NAMALWA (cell line): ENCODE results near the gene CCDC124.

ENCODE experiments used
- DNase-seq: peaks from one replicate; pipeline ENCODE4 v3.0.0-alpha.2; 2015; ENCODE audit warnings: low spot score

The CCDC124 gene

DNA sequence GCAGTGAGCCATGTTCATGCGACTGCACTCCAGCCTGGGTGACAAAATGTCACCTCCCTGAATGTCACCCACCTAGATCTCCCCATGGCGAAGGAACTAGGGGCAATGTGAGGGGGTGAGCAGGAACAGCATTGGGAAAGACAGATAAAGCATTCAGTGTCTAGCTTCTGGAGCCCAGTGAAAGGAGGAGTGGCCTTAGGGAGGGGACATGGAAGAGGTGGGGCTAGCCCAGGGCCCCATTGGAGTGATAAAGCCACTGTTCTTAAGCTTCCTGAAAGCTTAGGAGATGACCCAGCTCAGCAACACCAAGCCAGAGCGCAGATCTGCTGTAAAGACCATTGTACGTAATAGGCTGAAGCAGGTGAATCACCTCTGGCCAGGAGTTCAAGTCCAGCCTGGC lies 21.1 kb downstream of the CCDC124 start:
- DNase-seq: no peak

DNA sequence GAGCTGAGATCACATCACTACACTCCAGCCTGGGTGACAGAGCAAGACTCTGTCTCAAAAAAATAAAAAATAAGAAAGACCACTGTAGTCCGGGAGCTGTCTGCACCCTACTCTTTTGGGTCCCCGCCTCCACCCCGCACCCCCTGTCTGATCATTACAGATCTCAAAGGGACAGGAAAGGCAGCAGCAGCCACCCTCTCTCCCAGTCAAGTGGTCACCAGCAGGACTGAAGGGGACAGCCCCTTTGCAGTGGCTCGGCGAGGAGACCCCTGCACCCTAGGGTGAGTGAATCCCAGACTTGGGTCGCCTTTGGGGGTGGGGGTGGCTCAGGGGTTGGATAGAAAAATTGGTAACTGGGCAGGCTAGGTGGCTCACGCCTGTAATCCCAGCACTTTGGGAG lies 21.6 kb downstream of the CCDC124 start:
- no peak for DNase-seq

DNA sequence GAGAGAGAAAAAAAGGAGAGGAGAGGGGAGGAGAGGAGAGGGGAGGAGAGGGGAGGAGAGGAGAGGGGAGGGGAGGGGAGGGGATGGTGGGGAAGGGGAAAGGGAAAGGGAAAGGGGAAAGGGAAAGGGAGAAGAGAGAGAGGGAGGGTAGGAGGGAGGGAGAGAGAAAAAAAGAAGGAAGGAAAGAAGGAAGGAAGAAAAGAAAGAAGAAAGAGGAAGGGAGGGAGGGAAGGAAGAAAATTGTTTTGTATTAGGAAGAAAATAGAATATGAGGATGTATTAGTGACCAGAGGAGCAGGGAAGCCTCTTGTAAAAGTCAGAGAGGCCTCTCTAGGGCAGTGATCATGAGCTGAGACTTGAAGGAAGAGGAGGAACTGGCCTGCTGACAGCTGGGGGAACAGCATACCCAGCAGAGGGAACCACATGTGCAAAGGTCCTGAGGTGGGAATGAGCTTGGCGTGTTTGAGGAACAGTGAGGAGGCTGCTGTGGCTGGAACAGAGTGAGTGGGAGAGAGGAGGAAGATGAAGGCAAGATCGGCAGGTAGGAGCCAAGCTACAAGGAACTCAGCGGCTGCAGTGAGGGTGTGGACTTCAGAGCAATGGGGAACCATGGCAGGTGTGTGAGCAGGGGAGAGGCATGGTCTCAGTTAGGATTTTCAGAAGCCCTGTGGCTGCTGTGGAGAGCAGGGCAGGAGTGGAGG lies 24.5 kb downstream of the CCDC124 start:
- DNase-seq: no peak

DNA sequence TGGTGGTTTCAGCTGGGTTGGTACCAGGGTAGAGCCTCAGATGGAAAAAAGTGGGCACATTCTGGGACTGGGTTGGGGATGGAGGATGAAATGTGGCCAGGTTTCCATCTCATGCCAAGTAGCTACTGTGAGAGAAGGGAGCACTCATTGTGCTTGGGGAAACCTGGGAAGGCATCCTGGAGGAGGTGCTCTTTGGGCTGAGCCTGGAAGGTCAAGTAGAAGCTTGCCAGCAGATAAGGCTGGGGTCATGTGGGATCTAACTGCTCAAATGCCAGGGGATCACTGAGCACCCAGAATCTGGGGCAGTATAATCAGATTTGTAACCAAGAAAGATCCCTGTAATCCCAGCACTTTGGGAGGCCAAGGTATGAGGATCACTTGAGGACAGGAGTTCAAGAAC lies 25.1 kb downstream of the CCDC124 start:
- DNase-seq: no peak

DNA sequence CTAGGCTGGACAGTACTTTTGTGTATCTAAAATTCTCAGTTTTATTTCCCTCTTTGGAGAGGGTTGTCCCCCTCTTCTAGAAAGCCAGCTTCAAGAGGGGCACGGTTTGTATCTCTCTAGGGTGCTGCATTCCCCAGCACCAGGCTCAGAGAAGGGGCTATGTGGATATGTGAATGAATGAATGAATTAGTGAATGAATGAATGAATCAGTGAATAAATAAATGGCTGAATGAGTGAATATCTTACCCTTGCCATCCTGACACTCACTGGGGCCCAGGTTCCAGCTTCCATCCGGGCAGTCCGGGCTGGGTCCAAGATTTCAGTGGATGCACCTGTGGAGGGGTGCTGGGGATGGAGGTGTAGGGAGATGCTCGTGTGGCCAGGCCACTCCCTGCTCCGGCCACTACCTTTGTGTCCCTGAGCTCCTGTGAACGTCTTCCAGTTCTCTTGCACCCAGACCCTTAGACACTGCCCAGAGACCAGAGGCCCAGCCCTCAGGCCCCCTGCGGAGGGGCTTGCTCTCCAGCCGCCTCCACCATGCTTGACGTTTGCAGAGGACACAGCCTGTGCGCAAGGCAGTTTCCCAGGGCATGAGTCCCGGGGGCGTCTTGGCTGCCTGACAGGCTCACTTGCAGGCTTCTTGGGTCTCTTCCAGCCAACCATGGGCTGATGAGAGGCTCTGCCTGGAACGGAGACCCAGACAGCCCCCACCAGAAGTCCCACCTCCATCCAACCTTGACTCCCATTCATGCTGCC lies 31.3 kb downstream of the CCDC124 start:
- no peak for DNase-seq

DNA sequence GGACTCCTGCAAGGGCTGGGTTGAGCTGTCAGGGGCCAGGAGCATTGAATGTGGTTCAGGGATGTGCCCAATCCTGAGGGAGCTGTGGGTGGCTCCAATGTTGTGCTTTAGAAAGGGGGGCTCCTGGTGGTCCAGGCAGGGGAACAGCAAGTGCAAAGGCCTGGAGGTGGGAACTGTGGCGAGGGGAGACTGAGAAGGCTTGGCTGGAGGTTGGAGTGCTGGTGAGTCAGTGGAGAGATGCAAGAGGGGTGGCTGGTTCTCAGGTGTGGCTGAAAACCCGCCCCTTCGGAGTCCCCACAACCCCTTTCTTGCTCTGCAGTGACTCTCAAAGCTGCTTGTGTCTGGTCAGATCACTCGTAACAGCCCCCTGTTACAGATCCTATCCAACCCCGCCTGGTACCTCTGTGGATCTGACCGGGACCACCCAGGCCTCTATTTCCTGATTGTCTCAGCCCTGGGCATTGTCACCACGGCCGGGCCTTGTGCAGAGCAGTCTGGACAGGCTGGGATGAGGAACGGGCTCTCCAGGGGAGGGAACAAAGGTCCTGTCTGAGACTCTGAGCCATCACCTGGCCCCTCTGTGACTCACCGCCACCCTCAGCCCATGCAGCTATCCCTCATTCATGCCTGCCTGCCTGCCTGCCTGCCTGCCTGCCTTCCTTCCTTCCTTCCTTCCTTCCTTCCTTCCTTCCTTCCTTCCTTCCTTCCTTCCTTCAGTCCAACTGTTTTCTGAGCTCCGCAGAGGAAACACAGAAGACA lies 32.7 kb downstream of the CCDC124 start:
- no peak for DNase-seq

DNA sequence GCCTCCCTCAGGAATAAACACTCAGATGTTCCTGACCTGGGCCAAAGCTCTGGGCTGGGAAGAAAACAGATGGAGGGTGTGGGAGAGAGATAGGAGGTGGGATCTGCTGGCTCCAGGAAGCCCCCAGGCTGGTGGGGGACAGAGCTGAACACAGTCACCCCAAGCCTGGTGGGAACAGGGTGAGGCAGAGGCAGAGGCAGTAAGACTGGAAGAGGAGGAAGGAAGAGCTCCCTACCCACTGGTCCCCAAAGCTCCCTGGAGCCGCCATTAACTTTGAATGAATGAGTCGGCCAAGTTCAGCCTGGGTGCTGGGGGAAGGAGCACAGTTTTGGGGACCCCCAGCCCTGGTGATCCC lies 33.3 kb downstream of the CCDC124 start:
- DNase-seq: no peak

DNA sequence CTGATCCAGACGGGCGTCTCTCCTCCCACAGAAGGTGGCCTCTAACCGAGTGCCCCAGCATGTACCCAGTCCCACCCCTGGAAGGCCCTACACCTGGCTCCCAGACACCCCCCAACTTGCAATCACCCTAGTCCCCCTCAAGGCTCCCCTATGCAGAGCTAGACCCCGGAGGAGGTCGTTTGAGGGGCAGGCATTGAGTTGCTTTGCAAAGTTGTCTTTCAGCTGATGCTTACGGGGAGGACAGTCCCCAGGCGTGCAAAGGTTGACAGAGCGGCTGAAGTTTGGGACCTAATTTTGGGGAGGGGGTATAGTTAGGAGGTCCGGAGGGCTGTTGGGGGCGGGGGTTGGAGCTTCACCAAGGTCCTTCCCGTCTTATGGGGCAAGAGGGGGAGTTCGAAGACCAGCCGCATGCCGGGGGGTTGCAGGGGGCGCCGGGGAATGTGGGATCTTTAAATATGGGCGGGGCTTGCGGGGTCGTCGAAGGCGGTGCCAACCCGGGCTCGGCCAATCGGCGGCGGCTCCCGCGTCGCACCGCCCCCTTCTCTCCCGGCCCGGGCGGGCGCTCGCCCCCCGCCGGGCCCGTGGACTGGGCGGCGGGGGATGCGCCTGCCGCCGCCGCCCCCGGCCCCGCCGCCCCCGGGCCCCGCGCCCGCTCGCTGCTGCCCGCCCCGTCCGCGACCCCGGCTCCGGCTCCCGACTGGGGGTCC lies 33.9 kb downstream of the CCDC124 start, which contains the start of gene KCNN1:
Gene KCNN1 (plus strand): TSS at position 558 of the 707 bp plus-strand sequence. CDS start 6,782 bp downstream, outside the sequence.
- DNase-seq: peak; percentile 46

DNA sequence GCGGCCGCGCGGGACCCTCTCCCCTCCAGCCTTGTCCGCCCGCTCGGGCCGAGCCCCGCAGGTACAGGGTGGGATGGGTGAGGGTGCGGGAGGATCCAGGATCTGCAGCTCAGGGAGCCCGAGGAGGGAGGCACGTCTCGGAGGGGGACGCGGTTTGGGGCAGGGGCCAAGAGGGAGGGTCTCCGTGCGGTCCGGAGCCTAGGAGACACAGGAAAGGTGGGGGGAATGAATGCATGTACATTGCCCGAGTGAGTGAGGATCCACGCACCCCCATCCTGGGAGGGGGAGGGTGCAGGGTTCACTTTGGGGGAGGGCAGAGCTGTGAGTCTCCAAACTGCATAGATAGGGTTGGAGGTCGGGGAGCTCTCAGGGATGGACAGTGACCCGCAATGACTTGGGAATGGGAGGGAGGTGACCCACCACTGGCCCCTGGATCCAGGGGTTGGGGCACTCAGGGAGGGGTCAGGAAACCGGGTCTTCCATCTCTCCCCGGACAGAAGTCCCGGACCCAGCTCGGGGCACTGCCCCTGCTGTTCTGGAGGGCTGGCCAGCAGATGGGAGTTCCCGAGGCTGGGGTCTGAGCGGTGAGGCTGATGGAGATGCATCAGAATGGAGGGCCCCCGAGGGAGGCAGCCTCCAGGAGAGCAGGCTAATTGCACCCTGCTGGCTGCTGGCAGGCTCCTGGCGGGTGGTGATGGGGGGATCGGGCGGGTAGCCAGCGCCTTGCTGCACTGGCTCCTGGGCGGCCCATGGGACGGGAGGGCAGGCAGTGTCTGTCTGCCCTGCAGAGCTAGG lies 34.6 kb downstream of the CCDC124 start:
- DNase-seq: no peak

DNA sequence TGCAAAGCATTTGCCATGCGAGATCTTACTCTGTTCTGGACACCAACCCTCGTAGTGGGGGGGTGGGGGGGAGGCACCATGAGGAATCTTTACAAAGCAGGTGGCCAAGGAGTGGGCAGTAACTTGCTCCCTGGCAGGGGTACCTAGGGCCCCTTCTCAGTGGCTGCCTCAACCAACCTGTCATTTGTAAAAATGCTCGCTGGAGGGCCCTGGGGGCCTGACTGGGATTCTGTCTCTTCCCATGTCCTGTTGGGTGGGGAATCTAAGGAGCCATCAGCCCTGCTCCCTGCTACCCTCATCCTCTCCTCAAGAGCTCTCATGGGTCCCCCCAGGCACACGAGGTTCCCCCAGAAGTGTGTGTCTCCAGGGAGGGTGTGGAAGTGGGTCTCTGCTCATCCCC lies 35.5 kb downstream of the CCDC124 start:
- DNase-seq: no peak

DNA sequence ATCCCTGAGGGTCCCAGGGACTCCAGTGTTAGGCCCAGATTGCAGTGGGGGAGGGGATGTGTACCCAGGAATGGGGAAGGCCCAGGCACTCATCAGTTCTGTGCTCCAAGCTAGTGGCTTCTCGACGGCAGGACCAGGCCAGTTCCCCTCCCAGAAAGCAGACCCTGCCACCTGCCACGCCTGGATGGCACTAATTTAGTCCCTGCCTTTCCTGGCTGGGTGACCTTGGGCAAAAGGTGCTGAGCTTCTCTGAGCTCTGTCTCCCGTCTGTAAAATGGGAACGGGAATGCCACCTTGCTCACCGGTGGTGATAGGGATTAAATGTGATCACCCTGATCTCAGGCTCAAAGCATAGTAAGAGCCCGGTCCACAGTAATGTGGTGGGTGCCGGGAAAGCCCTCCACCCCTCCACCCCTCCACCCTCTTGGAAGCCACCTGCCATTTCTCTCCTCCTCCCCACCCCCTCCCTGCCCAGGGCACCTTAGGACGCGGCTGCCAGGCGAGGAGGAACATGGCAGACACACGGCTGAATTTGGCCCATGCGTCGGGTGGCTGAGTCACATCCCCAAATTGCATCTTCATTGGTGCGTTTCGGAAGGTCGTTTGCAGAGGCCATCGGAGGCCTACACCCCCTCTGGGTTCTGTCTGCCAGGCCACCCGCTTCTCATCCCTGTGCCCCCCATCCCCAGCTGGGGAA lies 36.4 kb downstream of the CCDC124 start:
- DNase-seq: no peak

DNA sequence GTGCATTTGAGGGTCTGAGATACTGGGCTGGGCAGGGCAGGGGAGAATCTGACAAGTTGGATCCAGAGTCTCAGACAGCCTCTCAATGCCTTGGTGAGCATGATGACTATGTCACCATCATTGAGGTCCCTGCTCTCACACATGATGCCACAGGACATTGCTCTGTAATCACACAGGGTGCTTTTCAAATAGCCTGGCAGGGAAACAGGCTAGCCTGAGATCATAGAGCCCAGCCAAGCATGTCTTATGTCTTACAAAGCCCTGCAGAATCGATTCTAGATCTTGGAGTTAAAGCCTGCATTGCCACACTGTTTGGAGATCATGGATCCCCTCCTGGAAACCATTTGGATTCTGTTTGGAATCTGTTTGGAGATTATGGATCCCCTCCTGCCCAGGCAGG lies 39.4 kb downstream of the CCDC124 start:
- DNase-seq: peak; percentile 27

DNA sequence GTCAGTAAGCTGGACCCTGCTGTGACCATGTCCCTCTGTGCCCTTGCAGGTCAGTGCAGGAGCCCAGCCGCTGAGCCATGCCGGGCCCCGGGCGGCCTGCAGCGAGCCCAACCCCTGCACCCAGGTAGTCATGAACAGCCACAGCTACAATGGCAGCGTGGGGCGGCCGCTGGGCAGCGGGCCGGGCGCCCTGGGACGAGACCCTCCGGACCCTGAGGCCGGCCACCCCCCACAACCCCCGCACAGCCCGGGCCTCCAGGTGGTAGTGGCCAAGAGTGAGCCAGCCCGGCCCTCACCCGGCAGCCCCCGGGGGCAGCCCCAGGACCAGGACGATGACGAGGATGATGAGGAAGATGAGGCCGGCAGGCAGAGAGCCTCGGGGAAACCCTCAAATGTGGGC lies 40.9 kb downstream of the CCDC124 start:
- no peak for DNase-seq

DNA sequence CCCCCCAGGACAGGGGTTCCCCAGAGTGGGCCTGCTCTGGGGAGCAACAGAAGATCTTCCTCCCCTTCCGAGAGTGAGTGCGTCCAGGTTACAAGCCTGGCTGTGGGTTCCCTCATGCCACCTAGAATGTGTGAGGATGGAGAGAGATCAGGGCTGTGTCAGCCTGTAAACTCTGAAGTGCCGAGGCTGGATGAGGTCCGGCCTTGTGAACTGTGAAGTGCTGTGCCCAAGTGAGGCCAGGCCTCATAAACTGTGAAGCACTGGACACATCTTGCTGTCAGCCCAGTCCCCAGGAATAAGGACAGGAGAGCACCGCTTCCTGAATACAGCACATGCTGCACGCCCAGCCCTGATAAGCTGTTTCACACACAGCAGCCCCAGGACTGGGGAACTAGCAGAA lies 41.7 kb downstream of the CCDC124 start:
- DNase-seq: no peak

DNA sequence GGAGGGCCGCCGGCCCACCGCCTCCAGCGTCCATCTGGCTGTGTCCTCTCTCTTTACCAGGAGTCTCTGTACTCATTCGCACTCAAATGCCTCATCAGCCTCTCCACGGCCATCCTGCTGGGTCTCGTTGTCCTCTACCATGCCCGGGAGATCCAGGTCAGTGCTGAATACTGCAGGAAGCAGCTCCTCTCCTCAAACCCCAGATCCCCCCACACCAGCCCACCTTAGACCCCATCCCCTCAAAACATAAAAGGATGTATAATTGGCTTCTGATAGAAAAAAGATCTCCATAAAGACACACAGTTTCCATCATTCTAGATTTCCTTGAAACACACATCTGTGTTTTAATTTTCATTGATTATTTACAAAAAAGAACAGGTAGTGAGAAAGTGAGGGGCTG lies 42.2 kb downstream of the CCDC124 start:
- no peak for DNase-seq

DNA sequence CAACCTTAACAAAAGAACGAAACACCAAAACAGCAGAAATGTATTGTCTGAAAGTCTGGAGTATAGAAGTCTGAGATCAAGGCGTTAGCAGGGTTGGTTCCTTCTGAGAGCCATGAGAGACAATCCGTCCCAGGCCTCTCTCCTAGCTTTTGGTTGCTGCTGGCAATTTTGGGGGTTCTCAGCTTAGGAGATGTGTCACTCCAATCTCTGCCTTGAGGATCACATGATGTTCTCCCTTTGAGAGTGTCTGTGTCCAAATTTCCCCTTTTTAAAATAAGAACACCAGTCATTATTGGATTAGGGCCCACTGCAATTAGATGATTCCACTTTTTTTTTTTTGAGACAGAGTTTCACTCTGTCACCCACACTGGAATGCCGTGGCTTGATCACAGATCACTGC lies 44.2 kb downstream of the CCDC124 start:
- DNase-seq: no peak

DNA sequence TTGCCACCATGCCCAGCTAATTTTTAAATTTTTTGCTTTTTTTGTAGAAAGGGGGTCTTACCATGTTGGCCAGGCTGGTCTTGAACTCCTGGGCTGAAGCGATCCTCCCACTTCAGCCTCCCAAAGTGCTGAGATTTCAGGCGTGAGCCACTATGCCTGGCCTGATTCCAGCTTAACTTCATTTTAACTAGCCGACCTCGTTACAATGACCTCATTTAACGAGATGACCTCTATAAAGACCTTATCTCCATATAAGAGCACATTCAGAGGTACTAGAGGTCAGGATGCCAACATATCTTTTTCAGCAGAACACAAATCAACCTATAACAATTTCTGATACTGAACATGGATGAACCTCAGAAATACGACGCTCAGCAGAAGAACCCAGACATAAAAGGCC lies 44.7 kb downstream of the CCDC124 start:
- no peak for DNase-seq

DNA sequence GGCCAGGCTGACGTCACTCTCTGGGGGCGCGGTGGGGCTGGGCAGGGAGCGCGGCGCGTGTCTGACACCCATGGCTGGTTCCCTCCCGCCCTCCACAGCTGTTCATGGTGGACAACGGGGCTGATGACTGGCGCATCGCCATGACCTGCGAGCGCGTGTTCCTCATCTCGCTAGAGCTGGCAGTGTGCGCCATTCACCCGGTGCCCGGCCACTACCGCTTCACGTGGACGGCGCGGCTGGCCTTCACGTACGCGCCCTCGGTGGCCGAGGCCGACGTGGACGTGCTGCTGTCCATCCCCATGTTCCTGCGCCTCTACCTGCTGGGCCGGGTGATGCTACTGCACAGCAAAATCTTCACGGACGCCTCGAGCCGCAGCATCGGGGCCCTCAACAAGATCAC lies 48.8 kb downstream of the CCDC124 start:
- no peak for DNase-seq

DNA sequence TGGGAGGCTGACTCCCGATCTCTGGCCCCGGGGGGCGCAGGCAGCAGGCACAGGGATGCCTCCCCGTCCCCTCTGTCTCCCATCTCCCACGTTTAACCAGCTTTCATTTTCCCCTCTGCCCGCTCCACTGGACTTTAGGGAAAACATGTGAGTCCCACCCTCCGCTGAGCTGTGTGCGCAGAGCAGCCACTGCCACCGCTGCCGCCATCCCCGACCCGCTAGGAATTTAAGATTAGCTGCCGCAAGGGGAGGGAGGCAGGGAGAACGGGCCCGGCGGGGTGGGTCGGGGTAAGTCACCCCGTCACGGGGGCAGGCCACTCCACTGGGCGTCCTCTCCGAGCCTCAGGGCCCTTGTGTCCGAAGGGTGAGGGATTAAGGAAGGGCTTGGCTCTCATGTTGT lies 49.6 kb downstream of the CCDC124 start:
- no peak for DNase-seq

DNA sequence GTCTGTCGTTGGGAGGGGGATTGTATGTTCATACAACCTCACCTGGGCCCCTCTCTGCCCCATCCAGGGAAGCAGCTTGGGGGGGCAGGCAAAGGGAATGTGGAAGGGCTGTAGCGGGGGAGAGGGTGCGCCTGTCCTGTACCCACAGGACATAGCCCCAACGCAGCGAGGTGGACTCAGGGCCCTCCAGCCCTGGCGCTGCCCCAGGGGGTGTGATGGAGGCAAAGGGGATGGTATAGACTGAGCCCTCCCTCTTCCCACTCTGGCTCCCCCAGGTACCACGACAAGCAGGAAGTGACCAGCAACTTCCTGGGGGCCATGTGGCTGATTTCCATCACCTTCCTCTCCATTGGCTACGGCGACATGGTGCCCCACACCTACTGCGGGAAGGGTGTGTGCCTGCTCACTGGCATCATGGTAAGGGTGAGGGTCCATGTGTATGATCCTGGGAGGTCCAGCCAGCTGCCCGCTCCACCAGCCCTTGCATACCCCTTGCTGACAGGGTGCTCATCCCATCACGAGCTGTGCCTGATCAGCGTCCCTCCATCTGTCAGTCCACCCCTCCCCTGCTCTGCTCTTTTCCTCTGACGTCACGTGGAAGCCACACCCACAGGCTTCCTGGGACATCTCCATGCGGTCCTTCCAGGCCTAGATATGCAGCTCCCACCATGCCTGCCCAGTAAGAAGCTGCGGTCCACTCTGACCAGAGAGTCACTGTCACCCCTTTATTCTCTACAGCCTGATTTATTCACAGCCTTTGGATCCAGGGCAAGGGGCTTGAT lies 52.4 kb downstream of the CCDC124 start:
- DNase-seq: no peak
